Renal cortical epithelial cell (primary cell): ENCODE data around the gene CAPRIN1. TPM values are rescaled to one million over a fixed set of nuclear protein-coding genes. Genes with fewer than 3 reads are reported as not detected.
"Not testable (repeated sequence)": the region's sequence is repeated elsewhere in the genome, so short reads cannot be mapped to it uniquely, and the experiment has no call there.

ENCODE experiments used
- DNase-seq: peaks from one replicate; pipeline ENCODE4 v3.0.0-alpha.2; 2011; ENCODE audit warnings: low read depth
- total RNA-seq: library from RNA; depleted of rRNA; stranded (reverse); fragments of >200 nt; gene quantifications from 2 replicates; pipeline ENCODE4 v1.2.3, GENCODE V29; 2014

Gene CAPRIN1
- total RNA-seq, 1 donor from 2014 or later: 362 TPM

DNA sequence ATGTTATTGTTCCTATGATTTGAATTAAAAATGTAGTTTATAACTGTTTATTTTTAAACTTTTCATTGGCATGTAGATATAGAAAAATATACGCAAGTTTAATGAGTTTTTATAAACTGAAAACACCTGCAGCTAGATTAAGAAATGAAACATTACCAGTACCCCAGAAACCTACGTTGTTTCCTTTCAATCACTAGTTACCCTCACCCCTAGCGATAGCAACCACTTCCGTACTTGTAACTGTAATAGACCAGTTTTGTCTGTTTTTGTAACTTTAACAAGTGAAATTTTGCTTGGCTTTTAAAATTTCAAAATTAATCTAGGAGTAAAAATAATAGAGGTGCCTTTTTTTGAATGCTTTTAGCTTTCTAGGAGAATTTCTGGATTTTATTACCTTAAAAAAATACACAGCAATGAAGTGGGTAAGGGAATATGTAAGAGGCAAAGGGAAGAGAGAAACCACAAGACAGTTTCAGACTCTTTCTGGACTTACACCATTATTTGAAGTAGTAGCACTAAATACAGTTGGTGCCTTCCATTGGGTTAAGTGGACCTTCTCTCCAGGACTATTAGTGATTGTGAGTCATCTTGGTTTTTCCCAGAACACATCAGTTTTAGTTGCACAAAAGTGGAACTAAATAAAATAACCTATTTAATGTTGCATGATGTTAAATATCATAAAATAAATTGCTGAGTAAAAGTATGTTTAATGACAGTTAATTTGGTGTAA, 35.2 kb downstream of the CAPRIN1 start:
- peak; percentile 54 for DNase-seq

DNA sequence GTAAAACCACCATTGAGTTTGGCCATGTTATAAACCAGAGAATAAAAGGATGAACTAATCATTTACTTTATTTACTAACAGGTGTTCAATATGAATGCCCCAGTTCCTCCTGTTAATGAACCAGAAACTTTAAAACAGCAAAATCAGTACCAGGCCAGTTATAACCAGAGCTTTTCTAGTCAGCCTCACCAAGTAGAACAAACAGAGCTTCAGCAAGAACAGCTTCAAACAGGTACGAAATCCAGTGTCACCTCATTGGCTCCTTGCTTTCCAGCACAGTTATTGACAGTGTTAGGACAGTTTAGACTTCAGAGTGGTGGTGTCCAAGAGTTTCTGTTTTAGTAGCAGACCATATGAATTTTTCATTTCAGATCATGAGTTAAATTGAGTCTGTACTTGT, 40.3 kb downstream of the CAPRIN1 start:
- DNase-seq: peak; percentile 18

DNA sequence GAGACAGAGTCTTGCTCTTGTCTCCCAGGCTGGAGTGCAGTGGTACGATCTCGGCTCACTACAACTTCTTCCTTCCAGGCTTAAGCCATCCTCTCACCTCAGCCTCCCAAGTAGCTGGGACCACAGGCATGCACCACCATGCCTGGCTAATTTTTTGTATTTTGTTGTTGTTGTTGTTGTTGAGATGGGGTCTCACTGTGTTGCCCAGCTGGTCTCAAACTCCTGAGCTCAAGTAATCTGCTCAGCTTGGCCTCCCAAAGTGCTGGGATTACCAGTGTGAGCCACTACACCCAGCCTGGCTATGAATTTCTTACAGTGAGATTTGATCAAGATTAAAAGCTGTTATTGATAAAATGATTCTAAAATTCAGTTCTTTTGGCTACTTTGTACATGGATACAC, 43.4 kb downstream of the CAPRIN1 start:
- not testable (repeated sequence) for DNase-seq

DNA sequence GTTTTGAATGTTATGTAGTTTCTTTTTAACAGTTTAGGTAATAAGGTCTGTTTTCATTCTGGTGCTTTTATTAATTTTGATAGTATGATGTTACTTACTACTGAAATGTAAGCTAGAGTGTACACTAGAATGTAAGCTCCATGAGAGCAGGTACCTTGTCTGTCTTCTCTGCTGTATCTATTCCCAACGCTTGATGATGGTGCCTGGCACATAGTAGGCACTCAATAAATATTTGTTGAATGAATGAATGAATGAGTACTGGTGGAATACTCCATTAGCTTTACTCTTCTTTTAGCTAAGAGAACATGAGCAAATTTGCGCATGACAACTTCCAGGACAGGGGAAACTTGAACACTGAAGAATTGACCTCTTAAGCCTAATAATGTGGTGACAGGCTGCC, 47.3 kb downstream of the CAPRIN1 start:
- DNase-seq: no peak

DNA sequence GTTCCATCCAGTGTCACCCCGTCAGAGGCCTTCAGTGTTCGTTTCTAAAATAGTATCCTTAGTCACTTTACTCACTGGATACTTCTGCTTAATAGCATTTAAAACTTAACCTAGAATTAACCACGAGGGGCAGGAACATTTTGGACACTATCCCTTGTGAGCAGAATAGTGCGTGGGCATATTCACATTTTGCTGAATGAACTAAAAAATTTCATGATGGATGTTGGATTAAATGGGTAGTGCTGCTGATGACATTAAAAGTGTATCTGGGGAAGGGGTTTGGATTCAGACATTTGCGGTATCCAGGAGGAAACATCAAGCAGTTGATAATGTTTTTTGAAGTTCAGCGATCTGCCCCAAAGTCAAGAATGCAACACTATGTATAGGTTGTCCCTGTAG, 53.1 kb downstream of the CAPRIN1 start:
- no peak for DNase-seq

DNA sequence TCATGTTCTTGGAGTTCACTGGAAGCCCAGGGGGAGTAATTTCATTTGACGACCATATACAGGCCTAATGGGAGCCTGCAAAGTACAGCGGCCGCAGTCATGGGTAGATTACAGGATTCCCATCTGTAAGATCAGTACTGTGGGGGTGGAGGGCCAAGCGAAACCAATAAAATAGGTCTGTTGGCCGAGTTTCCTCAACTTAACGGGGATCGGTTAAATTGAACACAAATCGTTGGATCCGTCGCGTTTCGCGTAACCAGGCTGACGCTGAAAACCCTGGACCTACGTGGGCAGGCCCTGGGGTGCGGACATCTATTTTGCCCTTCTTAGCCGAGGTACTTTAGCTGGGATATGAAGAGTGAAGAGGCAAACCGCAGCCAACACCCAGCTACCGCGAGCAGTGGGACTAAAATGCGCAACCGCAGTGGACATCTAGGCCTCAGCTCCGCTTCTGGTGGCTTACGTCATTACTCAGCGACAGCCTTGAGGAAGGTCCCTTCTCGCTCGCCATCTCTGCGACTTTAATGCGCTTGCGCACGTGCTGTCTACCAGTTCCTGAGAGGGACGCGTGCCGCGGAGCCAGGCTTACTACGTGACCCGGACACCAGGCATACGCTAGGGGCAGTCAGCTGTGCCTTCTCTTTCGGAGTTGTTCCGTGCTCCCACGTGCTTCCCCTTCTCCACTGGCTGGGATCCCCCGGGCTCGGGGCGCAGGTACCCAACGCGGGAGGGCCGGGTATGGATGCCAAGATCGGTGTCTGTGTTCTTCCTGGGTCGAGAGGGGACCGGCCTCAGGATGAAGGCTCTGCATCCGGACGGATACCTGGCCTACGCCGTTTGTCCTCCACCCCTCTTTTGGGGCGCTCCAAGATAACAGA, 53.8 kb downstream of the CAPRIN1 start, which contains the start of gene NAT10:
TSS of gene NAT10 (plus strand) at position 551 of the 878 bp plus-strand sequence. CDS start 2,597 bp downstream, outside the sequence.
- peak; percentile 97 for DNase-seq

DNA sequence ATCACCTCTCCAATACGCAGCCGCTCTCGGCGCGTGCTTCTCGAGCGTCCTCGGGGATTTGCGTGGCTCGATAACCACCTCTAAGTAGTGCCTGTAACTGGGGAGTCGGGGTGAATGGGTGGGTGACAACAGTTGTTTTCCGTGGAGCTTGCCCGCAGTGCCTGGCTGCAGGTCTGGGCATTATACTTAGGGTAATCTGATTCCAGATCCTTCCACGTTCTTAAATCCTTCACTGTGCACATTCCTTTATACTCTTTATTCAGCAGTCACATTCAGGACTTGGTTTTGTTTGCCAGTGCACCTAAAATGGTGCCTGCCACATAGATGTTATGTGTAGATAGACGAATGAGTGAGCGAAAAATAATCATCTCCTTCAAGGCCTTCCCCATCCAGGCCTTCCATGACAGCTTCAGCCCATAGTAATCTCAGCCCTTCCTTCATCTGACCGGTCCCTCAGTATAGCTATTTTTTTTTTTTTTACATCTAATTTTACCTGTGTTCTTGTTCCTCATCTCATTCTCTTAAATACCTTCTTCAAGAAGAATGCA, 54.5 kb downstream of the CAPRIN1 start:
- peak; percentile 21 for DNase-seq

DNA sequence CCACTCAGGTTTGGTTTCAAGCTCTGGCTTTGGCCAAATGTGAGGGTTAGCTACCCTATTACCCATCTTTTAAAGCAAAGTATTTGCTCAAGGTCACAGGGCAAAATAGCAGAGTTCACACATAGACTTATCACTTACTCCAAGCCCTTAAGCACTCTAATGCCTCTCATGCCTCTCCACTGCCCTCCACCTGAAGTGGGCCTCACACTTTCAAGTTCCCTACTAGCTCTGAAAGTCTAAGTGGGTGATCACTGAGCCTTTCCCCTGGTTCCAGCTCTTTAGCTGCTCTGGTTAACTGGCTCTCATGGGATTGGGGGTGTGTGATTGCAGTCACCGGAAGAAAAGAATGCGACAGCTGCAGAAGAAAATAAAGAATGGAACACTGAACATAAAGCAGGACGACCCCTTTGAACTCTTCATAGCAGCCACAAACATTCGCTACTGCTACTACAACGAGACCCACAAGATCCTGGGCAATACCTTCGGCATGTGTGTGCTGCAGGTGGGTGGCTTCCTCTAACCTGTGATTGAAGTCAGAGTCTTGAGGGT, 60.3 kb downstream of the CAPRIN1 start:
- DNase-seq: no peak

DNA sequence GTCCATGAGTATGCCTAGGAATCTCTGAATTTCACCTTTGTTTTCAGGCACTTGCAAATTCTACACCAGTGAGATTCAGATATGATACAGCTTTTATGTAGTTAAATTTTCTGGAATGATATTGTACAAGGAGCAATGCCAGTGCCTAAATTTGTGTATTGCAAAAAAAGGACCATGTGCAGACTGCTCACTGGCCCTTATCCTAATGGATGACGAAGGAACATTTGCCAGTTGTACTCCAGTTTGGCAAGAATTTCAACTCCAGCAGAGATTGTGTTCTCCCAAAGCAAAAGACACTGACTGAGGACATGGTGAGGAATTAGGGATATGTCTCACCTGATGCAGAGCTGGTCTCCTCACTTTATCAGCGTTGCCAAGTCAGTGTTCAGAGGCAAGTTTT, 62.5 kb downstream of the CAPRIN1 start:
- no peak for DNase-seq

DNA sequence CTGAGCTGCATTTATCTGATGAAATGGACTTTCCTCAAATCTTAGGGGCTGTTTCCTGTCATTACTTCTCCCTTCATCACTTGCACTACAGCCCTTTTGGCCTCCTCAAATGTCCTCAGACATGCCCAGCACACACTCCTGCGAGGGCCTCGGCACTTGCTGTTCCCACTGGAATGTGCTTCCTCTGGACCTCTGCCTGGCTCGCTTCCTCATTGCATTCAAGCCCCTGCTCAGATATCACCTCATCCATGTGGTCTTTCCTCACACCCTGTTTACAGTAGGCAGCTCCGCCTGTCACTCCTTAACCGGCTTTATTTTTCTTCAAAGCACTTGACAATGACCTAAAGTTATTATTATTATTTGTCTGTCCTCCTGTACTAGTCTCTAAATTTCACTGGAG, 62.9 kb downstream of the CAPRIN1 start:
- no peak for DNase-seq

DNA sequence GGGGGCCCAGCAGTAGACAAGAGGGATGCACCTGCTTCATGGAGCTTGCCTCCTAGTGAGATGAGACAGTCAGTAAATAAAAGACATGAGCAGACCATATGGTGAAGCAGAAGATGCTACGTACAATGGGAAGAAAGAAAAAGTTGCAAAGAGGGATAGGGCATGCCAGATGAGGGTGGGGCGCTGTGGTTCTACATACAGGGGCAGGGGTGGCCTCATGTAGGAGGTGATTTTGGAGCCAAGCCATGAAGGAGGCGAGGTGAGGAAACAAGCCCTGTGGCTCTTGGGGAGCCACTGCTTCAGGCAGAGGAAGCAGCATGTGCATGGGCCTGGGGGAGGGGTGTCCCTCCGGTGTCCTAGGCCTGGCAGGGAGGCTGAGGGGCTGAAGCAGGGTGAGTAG, 69.1 kb downstream of the CAPRIN1 start:
- DNase-seq: no peak

DNA sequence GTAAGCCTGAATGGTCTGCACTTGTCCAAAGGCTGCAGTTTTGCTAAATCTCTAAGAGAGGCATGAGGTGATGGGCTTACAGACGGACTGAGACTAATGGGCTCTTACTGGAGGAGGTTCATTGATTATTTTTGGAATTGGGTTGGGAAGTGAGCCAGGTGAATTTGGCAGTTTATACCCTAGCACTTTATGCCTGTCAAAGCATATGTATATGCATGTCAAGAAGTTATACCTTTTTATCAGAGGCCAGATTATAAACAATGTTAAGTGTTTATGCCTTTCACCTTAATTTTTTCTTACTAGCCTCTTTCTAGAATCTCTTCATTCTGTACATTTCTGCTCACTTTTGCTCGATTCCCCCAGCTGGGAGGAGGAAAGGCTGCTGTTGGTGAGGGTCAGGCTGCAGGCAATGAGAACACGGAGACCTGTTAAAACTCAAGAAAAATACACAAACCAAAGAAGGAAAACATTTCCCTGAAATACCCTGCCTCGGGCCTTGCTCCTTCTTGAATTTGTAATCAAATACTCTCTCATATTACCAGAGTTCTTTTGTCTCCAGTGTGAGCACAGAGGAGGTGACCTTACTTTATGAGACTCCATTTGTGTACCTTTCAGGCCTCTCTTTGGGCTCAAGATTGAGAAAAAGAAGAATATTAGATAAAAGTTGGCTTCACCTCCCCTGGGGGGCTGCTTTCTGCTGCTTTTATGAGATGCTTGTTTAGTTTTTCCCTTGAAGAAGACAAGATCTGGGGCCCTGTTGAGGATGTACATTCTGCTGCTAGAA, 73.5 kb downstream of the CAPRIN1 start:
- DNase-seq: no peak

DNA sequence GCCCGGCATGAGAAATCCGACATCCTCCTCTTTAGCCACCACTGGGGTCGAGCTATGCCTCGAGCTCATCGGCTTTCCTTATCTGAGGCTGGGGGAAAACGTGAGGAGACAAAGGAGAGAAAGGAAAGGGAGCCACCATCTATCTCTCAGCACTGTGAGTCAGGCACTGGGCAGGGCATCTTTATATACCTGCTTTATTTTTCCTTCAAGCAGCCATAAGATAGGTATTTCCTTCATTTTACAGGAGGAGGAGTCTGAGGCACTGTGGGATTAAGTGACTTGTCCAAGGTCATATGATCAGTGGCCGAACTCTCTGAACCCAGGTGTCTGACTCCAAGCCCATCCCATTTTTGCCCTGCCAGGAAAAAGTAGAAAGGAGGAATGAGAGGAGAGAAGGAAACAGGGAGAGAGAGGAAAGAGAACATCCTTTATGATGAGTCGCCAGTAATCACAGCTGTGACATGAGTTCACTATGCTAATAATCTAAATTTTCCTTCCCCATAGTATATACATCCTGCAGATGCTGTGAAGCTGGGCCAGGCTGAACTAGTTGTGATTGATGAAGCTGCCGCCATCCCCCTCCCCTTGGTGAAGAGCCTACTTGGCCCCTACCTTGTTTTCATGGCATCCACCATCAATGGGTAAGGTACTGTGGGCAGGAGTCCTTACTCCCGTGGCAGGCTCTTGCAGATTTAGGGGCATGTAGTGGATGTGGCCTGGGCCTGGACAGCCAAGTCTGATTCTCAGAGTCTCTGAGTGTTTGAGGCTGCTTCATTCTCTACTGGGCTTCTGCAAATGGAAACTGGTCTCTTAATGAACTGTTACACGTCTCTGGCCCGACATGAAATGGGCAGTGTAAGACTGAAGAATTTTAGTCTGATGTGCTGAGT, 75.7 kb downstream of the CAPRIN1 start:
- DNase-seq: no peak

DNA sequence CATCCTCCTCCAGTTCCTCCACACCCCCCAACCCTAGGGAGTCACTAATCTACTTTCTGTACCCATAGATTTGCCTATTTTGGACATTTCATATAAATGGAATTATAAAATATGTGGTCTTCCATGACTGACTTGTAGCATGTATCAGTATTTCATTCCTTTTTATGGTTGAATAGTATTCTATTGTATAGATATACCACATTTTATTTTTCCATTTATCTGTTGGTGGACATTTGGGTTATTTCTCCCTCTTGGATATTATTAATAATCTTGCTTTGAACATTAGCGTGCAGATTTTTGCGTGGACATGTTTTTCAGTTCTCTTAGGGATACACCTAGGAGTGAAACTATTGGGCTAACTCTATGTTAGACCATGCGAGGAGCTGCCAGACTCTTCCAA, 77.3 kb downstream of the CAPRIN1 start:
- DNase-seq: no peak

DNA sequence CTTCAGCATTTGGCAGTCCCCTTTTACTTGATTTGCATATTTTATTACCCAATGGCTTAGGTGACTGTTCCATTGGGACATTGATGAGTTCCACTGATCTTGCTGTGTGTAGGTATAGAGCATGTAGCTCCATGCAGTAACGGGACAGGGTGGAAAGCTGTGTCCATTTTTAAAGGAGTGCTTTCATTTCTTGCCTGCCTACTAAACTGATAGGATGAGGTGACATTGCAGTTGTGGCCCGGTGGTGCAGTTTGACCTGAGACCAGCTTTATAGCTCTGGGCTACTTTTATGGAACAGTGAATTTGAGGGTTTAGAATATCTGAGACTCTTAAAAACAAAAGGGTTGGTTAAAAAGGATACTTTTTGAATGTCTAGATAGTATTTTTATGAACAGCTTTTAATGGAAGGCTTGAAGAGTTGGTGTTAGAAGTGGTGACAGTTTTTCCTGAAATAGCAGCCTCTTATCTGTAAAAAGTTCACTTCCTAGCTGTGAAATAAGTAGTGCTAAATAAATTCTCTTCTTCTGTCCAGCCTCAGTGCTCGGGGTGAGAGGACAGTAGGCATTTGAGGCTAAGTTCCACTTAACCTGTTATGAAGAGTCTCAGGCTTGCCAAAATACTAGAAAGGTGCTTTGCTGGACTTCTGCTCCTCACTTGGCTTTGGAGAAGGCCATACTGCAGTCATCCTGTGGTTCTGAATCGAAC, 80.9 kb downstream of the CAPRIN1 start:
- DNase-seq: no peak

DNA sequence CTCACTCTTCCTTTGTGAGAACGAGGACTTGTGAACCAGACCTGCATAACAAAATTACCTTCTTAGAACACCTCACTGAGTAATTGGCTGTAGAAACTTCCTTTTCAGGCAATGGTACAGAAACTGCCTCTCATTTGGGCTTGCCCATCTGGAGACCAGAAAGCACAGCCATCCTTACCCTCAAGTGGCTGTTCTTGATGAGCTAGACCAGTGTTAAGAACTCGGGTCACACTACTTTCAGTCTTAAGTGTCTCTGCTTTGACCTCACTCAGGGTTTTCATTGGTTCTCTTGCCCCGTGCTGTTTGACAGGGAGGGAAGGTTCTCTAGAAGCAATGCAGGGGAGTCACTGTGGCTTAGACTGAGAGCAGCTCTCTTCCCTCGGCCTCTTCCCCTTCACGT, 83.2 kb downstream of the CAPRIN1 start:
- no peak for DNase-seq

DNA sequence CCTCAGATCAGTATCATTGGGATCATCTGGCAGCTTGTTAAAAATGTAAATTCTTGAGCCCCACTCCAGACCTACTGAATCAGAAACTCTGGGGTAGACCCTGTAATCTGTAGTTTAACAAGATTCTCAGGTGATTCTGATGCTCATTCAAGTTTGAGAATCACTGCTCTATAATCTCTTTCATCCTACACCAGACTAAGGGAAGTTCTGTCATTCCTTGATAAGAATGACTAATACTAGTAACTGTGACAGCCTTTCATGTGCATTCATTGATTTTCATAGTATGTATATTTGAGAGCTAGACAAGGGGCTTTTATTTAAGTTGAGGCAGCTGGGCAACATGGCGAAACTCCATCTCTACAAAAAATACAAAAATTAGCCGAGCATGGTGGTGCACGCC, 83.9 kb downstream of the CAPRIN1 start:
- DNase-seq: no peak

DNA sequence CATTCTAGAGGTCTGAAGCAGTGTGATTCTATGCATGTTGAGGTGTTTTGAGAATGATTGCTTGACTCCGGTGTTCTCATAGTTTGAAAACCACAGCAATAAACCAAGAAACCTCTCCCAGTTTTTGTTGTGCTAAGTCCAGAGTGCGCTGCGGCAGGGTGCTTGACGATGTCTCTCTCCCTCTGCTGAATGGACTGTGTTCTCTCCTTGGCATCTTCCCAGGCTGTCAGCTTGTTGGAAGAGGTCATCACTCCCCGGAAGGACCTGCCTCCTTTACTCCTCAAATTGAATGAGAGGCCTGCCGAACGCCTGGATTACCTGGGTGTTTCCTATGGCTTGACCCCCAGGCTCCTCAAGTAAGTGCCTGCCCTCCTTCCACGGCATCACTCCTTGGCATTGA, 84.9 kb downstream of the CAPRIN1 start:
- DNase-seq: no peak

DNA sequence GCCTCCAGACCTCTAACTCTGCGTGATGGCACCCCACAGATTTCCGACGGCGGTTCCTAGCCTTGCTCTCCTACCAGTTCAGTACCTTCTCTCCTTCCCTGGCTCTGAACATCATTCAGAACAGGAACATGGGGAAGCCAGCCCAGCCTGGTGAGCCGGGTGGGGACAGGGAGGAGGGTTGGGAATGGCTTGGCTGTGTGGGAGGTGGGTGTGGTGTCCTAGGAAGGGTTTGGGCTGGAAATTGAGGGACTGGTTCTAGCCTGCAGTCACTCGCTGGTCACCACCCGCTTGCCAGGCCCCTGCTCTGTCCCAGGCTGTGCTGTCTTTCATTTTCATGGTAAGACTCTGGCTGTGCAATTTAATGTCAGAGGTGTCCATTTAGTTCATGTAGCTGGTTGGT, 87.8 kb downstream of the CAPRIN1 start:
- DNase-seq: no peak

DNA sequence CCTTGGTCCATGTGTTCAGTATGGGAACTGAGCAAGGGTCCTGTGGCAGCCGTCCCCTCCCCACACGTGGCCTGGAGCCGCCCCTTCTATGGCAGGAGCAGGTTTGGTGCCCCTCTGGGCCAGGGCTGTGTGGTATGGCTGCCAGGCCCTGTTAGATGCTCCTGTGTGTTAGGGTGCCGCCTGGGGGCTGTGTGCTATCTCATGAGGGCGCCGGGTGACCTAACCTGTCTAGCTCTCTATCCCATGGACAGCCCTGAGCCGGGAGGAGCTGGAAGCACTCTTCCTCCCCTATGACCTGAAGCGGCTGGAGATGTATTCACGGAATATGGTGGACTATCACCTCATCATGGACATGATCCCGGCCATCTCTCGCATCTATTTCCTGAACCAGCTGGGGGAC, 88.6 kb downstream of the CAPRIN1 start:
- DNase-seq: no peak
